GM19025 (cell line): ENCODE results near the gene TMEM121.

Experiments used
- ATAC-seq: cut with Tn5 transposase; IDR thresholded peaks from one replicate; pipeline ENCODE4 v1.9.1; 2021; ENCODE audit warnings: mild to moderate bottlenecking, low read depth, moderate library complexity; ENCODE audit not compliant: unreplicated experiment

The TMEM121 gene

GRCh38 chr14:105497671-105498429, 28.5 kb upstream of the TMEM121 start:
- ATAC-seq = no peak

DNA sequence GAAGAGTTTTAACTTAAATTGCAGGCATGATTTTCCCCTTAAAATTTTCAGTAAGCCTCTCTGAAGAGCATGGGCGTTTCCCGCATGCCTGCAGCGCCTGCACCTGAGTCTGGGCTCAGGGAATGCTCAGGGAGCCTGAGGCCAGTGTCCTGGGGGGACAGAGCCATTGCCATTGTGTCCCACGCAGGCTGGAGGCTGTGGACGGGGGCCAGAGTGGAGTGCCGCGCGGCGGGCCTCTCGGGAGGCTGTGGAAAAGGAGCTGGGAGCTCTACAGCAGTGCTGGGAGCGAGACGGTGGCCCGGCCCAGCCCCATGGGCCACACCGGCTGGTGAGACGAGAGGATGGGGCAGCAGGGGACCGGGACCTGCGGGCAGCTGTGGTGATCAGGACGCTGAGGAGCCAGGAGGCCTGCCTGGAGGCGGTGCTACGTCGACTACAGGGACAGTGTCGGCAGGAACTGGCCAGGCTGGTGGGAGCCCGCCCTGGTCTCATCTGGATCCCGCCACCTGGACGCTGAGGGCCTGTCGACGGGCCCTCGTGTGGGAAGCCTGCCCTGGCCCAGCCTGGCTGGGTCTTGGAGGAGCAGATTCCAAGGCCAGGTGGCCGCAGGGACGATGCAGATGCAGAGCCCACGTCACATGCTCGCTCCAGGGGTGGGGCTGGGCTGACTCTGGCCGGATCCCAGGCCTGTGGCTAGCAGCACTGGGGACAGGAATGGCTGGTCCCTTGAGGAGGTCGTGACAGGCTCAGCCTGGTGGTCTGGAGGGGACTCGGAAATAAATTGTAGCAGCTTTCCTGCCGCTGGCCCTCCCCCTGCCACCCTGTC, 27.7 kb upstream of the TMEM121 start:
- ATAC-seq = no peak

- ATAC-seq = no peak
These were observed 26.9 kb upstream of the TMEM121 start for GRCh38 chr14:105499256-105500035.

GRCh38 chr14:105500036-105500725, 26.2 kb upstream of the TMEM121 start:
- ATAC-seq = no peak

GRCh38 chr14:105500726-105501101, 25.7 kb upstream of the TMEM121 start:
- no peak for ATAC-seq

GRCh38 chr14:105501504-105502291, 24.7 kb upstream of the TMEM121 start:
- no peak for ATAC-seq

DNA sequence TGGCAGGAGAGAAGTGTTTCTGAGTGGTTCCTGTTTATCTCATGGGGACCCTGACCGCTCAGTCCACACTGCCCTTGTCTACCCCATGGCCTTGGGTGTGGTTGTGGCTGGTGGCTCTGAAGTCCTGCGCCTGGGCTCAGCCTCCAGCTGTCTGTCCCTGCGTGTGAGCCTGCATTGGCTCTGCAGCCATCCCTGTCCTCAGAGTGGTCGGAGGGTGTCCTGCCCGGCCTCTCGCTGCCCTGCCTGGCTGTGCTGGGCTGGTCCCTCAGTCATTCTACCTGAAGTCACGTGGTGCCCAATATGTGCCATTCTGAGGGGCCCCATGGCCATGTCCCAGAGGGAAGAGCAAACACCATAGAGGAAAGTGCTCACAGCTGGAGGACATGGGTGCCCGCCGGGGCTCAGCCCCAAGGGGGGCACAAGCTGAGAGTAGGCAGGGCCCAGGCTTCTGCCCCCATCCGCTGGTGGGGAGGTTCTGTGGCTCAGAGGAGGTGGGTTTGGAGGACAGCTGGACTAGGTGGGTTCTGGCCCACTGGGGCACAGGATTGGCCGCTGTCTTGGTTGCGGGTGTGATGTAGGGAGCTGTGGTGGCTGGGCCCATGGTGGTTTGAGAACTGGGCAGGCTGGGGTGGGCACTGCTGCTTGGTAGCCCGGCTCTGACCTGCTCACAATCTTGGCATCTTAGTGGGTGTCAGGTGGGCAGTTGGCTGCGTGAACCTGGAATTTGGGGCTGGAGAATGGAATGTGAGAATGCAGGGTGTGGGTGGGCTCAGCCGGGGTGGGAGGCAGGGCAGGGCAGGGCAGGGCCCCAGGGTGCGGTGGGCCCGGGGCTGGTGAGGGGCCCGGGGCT, 23.7 kb upstream of the TMEM121 start:
- no peak for ATAC-seq

DNA sequence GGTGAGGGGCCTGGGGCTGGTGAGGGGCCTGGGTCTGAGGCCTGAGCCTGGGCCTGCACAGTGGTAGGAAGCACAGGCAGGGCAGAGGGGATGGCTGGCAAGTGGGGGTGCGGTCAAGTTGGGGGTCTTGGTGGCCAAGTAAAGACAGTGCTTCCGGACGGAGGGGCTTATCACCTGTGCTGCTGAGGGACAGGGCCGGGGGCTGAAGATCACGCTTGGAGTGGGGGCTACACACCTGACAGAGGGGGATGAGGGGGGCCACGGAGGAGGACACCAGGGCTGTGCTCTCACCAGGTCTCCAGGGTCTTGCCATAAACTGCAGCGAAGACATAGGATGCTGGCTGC, 23.1 kb upstream of the TMEM121 start:
- no peak for ATAC-seq

GRCh38 chr14:105503935-105504692, 22.3 kb upstream of the TMEM121 start:
- ATAC-seq = no peak

DNA sequence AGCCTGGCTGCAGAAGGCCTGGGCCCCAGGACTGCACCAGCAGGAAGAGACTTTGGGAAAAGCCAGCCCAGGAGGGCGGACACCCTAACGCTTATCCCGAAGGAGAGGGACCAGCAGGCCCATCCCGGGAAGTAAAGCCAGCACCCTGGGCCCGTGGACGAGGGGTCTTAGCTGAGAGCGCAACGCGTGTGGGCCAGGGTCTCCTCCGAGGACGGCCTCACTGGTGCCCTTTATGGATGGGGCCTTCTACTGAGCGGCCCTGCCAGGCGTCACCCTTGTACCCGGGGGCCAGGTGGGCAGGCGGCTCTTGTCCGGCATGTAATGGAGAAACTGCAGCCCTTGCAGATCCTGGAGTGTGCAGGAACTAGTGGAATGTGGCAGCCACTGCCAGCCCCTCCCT, 21.3 kb upstream of the TMEM121 start:
- no peak for ATAC-seq

DNA sequence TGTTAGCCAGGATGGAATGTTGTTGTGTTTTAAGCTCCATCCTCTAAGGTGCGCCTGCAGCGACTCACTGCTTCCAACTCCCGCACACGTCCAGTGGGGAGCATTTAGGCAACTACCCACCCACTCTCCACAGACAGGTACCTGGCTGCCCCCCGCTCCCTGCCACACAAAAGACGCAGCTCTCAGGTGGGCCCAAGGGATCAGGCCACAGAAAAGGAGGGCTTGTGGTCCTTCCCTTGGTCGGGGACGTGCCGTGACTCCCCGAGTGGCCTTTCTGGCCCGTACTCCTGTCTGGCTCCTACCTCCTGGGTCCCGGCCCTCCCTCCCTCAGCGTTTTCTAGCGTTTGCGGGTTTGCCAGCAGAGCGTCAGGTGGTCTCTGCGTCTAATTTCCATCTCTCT, 19.1 kb upstream of the TMEM121 start:
- ATAC-seq = no peak

GRCh38 chr14:105508069-105508468, 18.3 kb upstream of the TMEM121 start:
- ATAC-seq = no peak

- ATAC-seq = no peak
These were observed 17.8 kb upstream of the TMEM121 start for GRCh38 chr14:105508601-105509000.

GRCh38 chr14:105517096-105517495, 9.3 kb upstream of the TMEM121 start:
- ATAC-seq = no peak

DNA sequence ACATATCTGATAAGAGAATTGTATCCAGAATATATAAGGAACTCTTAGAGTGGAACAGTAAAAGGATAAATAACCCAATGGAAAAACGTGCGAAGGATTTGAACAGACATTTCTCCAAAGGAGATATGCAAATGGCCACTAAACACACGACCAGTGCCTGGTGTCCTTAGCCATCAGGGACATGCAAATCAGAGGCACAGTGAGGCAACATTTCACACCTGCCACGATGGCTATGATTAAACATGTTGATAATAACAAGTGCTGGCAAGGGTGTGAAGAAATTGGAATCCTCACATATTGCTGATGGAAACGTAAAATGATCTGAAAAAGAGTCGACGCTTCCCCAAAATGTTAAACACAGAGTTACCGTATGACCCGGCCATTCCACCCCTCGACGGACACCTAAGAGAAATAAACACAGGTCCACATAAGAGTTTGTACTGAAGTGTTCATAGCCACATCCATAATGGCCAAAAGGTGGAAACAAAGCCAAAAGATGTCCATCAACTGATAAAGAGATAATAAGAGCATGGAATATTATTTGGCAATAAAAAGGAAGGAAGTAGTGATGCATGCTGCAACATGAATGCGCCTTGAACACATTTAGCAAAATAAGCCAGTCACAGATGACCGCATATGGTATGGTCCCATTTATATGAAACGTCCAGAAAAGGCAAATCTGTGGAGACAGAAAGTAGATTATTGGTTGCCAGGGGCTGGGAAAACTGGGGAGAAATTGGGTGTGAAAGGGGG, 6.3 kb upstream of the TMEM121 start:
- ATAC-seq = no peak

DNA sequence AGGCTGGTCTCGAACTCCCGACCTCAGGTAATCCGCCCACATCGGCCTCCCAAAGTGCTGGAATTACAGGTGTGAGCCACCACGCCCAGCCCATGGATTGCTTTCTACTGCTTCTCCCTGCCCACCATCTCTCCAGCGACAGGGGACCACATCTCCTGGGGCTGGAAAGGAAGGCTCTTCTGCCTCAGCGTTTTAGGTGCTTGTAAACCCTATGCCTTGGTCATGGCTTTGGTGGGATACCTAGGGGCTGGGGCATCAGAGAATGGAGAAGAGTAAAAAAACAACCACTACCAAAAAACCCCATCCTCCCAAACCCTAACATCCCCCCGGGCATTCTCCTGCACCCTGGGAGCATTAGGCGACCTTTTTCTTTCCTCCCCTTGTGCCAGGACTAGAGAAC, 1.1 kb upstream of the TMEM121 start:
- no peak for ATAC-seq

DNA sequence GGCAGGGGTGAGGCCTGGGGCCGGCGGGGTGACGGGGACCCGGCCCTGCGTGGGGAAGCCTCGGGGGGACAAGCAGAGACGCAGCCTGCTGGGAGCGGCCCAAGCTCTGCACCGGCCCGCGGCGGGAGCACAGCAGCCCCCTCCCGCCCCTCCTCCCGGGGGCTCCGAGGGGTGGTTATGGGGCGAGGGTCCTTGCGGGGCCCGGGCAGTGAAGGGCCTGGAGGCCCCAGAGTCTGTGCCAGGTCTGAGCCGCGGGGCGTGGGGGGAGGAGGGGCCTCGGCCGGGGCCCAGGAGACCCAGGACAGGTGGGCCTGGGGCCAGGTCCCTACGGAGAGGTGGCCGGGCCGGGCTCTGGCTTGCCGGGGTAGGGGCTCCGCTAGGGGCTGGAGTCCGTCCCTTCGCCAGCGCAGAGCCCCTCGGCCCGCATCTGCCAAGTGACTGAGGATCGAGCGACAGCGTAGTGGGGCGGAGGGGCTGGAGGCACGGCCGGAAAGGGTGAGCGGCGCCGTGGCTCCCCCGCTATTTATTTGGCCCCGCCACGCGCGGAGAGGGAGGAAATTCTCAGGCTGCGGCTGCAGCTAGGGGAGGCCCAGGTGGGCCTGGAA, 495 bp downstream of the TMEM121 start:
- ATAC-seq = no peak
